Measurements from ENCODE around the gene LMX1B. TPM values are rescaled to one million over a fixed set of nuclear protein-coding genes. Genes with fewer than 3 reads are reported as not detected.

Gene LMX1B
- polyA plus RNA-seq, 1 of the 3 experiments (the other 2 are of a cell fraction): not detected

GRCh38 chr9:126721564-126721981 lies 107.8 kb downstream of the LMX1B start:
- Histone ChIP-seq H3K9ac (no peak overlapping the region), H3K36me3 (replicated peaks in 1 of 2; ENCODE audit: control insufficient read depth in 1 of 2, insufficient read depth in 2 of 2, low read length in 1 of 2) (no peaks in the 10 kb centered on the region), H3K4me3 (ENCODE audit: low read depth in 2 of 2, low read length in 1 of 2) (no peak overlapping the region), H3K79me2 (ENCODE audit: insufficient read depth) (no peaks in the 10 kb centered on the region), H3K27me3 (ENCODE audit: insufficient read depth) (peaks cover 12% of the 10 kb centered on the region), H4K20me1 (ENCODE audit: insufficient read depth) (no peaks in the 10 kb centered on the region), H3K4me1 (ENCODE audit: control insufficient read depth in 1 of 2, insufficient read depth in 2 of 2, low read depth in 1 of 2, low read length in 1 of 2) (peaks cover 10 to 34% of the 10 kb centered on the region in 2 experiments; a peak in 2 of 4 replicates), H2AFZ (ENCODE audit: low read depth) (no peak overlapping the region), H3K9me2 (no peaks in the 10 kb centered on the region), H3K27ac (ENCODE audit: low read depth in 2 of 2, low read length in 1 of 2) (no peak overlapping the region; a peak in 1 of 4 replicates), H3K4me2 (no peak overlapping the region), H3F3A (replicated peaks; ENCODE audit: insufficient read depth) (no peaks in the 10 kb centered on the region), H3K9me3 (no peaks in the 10 kb centered on the region)
- ChIA-PET CTCF (interaction anchor here (1.7 to 6.2 kb wide), 3 partner anchors 15 to 60 kb away, joined by 4 to 66 read pairs (median 10); no protein-coding TSS in a partner anchor), POLR2A (no interaction called here)
- TF ChIP-seq EP300 (IDR thresholded peaks at IDR 0.05; ENCODE audit: borderline replicate concordance in 1 of 2, low read depth in 1 of 2, low read length in 1 of 2): peak in 1 of 2 experiments; percentile 53; a peak in 2 of 4 replicates
- TF ChIP-seq MAX (IDR thresholded peaks at IDR 0.05; ENCODE audit: low read depth): no peak
- WGBS (ENCODE audit: low lambda C conversion rate): 93% methylated on average over 4 of the region's 4 CpGs
- no peak for DNase-seq

- POLR2A ChIA-PET: no interaction called here
Observed at GRCh38 chr9:126722252-126722921, 108.7 kb downstream of the LMX1B start.

More at GRCh38 chr9:126722252-126722921, 108.7 kb downstream of the LMX1B start:
- H2AFZ ChIP-seq (ENCODE audit: low read depth): peak overlapping the region; percentile 79; the same call in 1 of the 2 replicates
- H3K9me3 ChIP-seq: no peaks in the 10 kb centered on the region
- peak overlapping the region; percentile 67 for H3K4me2 ChIP-seq
- H3K9ac ChIP-seq: peak overlapping the region; percentile 47; the same call in 1 of the 2 replicates
- TF ChIP-seq SIN3A (IDR thresholded peaks at IDR 0.05; ENCODE audit: borderline replicate concordance, low read depth, low read length) (no peak), USF1 (IDR thresholded peaks at IDR 0.05; ENCODE audit: borderline replicate concordance, low read depth) (no peak)
- H3K79me2 ChIP-seq (ENCODE audit: insufficient read depth): no peaks in the 10 kb centered on the region
- WGBS (ENCODE audit: low lambda C conversion rate): 26% methylated on average over 6 of the region's 45 CpGs
- H3K27me3 ChIP-seq (ENCODE audit: insufficient read depth): peaks cover 12% of the 10 kb centered on the region; the same call in 1 of the 2 replicates
- H3K27ac ChIP-seq (ENCODE audit: low read depth in 2 of 2, low read length in 1 of 2): peak overlapping the region in 1 of 2 experiments; percentile 94; a peak in 2 of 4 replicates
- no peaks in the 10 kb centered on the region for H4K20me1 ChIP-seq (ENCODE audit: insufficient read depth)
- CTCF ChIA-PET: interaction anchor here (1.0 to 6.2 kb wide), 4 partner anchors 16 to 78 kb away, joined by 5 to 66 read pairs (median 14); no protein-coding TSS in a partner anchor
- H3F3A ChIP-seq (replicated peaks; ENCODE audit: insufficient read depth): no peaks in the 10 kb centered on the region
- H3K4me1 ChIP-seq (ENCODE audit: control insufficient read depth in 1 of 2, insufficient read depth in 2 of 2, low read depth in 1 of 2, low read length in 1 of 2): peaks cover 10 to 34% of the 10 kb centered on the region in 2 experiments; a peak in 2 of 4 replicates
- no peaks in the 10 kb centered on the region for H3K9me2 ChIP-seq
- DNase-seq: peak; percentile 86
- H3K4me3 ChIP-seq (ENCODE audit: low read depth in 2 of 2, low read length in 1 of 2): peak overlapping the region; percentile 52 to 54; a peak in 3 of 4 replicates
- no peaks in the 10 kb centered on the region for H3K36me3 ChIP-seq (replicated peaks in 1 of 2; ENCODE audit: control insufficient read depth in 1 of 2, insufficient read depth in 2 of 2, low read length in 1 of 2)

Data from SK-N-SH (cell line).